Measurements from ENCODE around the gene OSBPL3. TPM values are rescaled to one million over a fixed set of nuclear protein-coding genes. Genes with fewer than 3 reads are reported as not detected.

OSBPL3 gene
- total and polyA plus RNA-seq, 4 donors: 4.7 to 13.7 (median 5.7) TPM

- no peak overlapping the region for H3K4me3 ChIP-seq (ENCODE audit: low read depth, low read length)
- no peaks in the 10 kb centered on the region for H3K4me1 ChIP-seq (ENCODE audit: control insufficient read depth, insufficient read depth, low read length)
- no peaks in the 10 kb centered on the region for H3K27me3 ChIP-seq (ENCODE audit: control insufficient read depth, insufficient read depth, low read length)
- no peak overlapping the region for H3K27ac ChIP-seq (ENCODE audit: low read depth, low read length)
- H3K36me3 ChIP-seq (ENCODE audit: control insufficient read depth, insufficient read depth, low read length): no peaks in the 10 kb centered on the region
- H3K9me3 ChIP-seq (ENCODE audit: control insufficient read depth, insufficient read depth, low read length): no peaks in the 10 kb centered on the region
- no peak for DNase-seq (ENCODE audit: low read depth in 4 of 6, low spot score in 6 of 6)
- WGBS (ENCODE audit: insufficient coverage): 80% methylated on average over 5 of the region's 9 CpGs
These were observed 185.9 kb downstream of the OSBPL3 start for GRCh38 chr7:24793982-24794648.

- no peak overlapping the region for H3K4me3 ChIP-seq (ENCODE audit: low read depth, low read length)
- no peaks in the 10 kb centered on the region for H3K27me3 ChIP-seq (ENCODE audit: control insufficient read depth, insufficient read depth, low read length)
- no peaks in the 10 kb centered on the region for H3K36me3 ChIP-seq (ENCODE audit: control insufficient read depth, insufficient read depth, low read length)
- WGBS (ENCODE audit: insufficient coverage): 96% methylated on average over 5 of the region's 10 CpGs
- no peaks in the 10 kb centered on the region for H3K9me3 ChIP-seq (ENCODE audit: control insufficient read depth, insufficient read depth, low read length)
- H3K27ac ChIP-seq (ENCODE audit: low read depth, low read length): no peak overlapping the region
- no peak for DNase-seq (ENCODE audit: low read depth in 4 of 6, low spot score in 6 of 6)
- no peaks in the 10 kb centered on the region for H3K4me1 ChIP-seq (ENCODE audit: control insufficient read depth, insufficient read depth, low read length)
These were observed 190.9 kb downstream of the OSBPL3 start for GRCh38 chr7:24788961-24789576.

- Histone ChIP-seq H3K4me1 (ENCODE audit: control insufficient read depth, insufficient read depth, low read length) (no peaks in the 10 kb centered on the region), H3K36me3 (ENCODE audit: control insufficient read depth, insufficient read depth, low read length) (no peaks in the 10 kb centered on the region), H3K27ac (ENCODE audit: low read depth, low read length) (no peak overlapping the region), H3K27me3 (ENCODE audit: control insufficient read depth, insufficient read depth, low read length) (no peaks in the 10 kb centered on the region), H3K9me3 (ENCODE audit: control insufficient read depth, insufficient read depth, low read length) (peaks cover 1% of the 10 kb centered on the region), H3K4me3 (ENCODE audit: low read depth, low read length) (no peak overlapping the region)
- WGBS (ENCODE audit: insufficient coverage): 89% methylated on average over 7 of the region's 9 CpGs
- no peak for DNase-seq (ENCODE audit: low read depth in 4 of 6, low spot score in 6 of 6)
These were observed 191.9 kb downstream of the OSBPL3 start for GRCh38 chr7:24788075-24788474.

GRCh38 chr7:24786941-24787340 lies 193.0 kb downstream of the OSBPL3 start:
- Histone ChIP-seq H3K36me3 (ENCODE audit: control insufficient read depth, insufficient read depth, low read length) (no peaks in the 10 kb centered on the region), H3K27me3 (ENCODE audit: control insufficient read depth, insufficient read depth, low read length) (no peaks in the 10 kb centered on the region), H3K4me1 (ENCODE audit: control insufficient read depth, insufficient read depth, low read length) (no peaks in the 10 kb centered on the region), H3K9me3 (ENCODE audit: control insufficient read depth, insufficient read depth, low read length) (peaks cover 2% of the 10 kb centered on the region), H3K4me3 (ENCODE audit: low read depth, low read length) (no peak overlapping the region), H3K27ac (ENCODE audit: low read depth, low read length) (no peak overlapping the region)
- WGBS (ENCODE audit: insufficient coverage): 89% methylated on average over 4 of the region's 5 CpGs
- DNase-seq (ENCODE audit: low read depth in 4 of 6, low spot score in 6 of 6): no peak

- H3K4me1 ChIP-seq (ENCODE audit: control insufficient read depth, insufficient read depth, low read length): no peaks in the 10 kb centered on the region
- no peak overlapping the region for H3K4me3 ChIP-seq (ENCODE audit: low read depth, low read length)
- H3K9me3 ChIP-seq (ENCODE audit: control insufficient read depth, insufficient read depth, low read length): peaks cover 2% of the 10 kb centered on the region
- H3K27ac ChIP-seq (ENCODE audit: low read depth, low read length): no peak overlapping the region
- 100% methylated on average over 2 of the region's 4 CpGs for WGBS (ENCODE audit: insufficient coverage)
- no peaks in the 10 kb centered on the region for H3K36me3 ChIP-seq (ENCODE audit: control insufficient read depth, insufficient read depth, low read length)
- no peaks in the 10 kb centered on the region for H3K27me3 ChIP-seq (ENCODE audit: control insufficient read depth, insufficient read depth, low read length)
- DNase-seq (ENCODE audit: low read depth in 4 of 6, low spot score in 6 of 6): no peak
These were observed 193.7 kb downstream of the OSBPL3 start for GRCh38 chr7:24786306-24786705.

- Histone ChIP-seq H3K27me3 (ENCODE audit: control insufficient read depth, insufficient read depth, low read length) (no peaks in the 10 kb centered on the region), H3K27ac (ENCODE audit: low read depth, low read length) (no peak overlapping the region), H3K36me3 (ENCODE audit: control insufficient read depth, insufficient read depth, low read length) (no peaks in the 10 kb centered on the region), H3K4me3 (ENCODE audit: low read depth, low read length) (no peak overlapping the region), H3K9me3 (ENCODE audit: control insufficient read depth, insufficient read depth, low read length) (peaks cover 2% of the 10 kb centered on the region), H3K4me1 (ENCODE audit: control insufficient read depth, insufficient read depth, low read length) (no peaks in the 10 kb centered on the region)
- no peak for DNase-seq (ENCODE audit: low read depth in 4 of 6, low spot score in 6 of 6)
- WGBS (ENCODE audit: insufficient coverage): 100% methylated on average over 5 of the region's 5 CpGs
These were observed 195.7 kb downstream of the OSBPL3 start for GRCh38 chr7:24784277-24784676.

- 81% methylated on average over 2 of the region's 2 CpGs for WGBS (ENCODE audit: insufficient coverage)
- DNase-seq (ENCODE audit: low read depth in 4 of 6, low spot score in 6 of 6): no peak
- H3K27ac ChIP-seq (ENCODE audit: low read depth, low read length): no peak overlapping the region
- peaks cover 2% of the 10 kb centered on the region for H3K9me3 ChIP-seq (ENCODE audit: control insufficient read depth, insufficient read depth, low read length)
- H3K4me1 ChIP-seq (ENCODE audit: control insufficient read depth, insufficient read depth, low read length): no peaks in the 10 kb centered on the region
- H3K36me3 ChIP-seq (ENCODE audit: control insufficient read depth, insufficient read depth, low read length): no peaks in the 10 kb centered on the region
- no peaks in the 10 kb centered on the region for H3K27me3 ChIP-seq (ENCODE audit: control insufficient read depth, insufficient read depth, low read length)
- H3K4me3 ChIP-seq (ENCODE audit: low read depth, low read length): no peak overlapping the region
These were observed 196.3 kb downstream of the OSBPL3 start for GRCh38 chr7:24783698-24784097.

- H3K4me3 ChIP-seq (ENCODE audit: low read depth, low read length): no peak overlapping the region
- no peaks in the 10 kb centered on the region for H3K4me1 ChIP-seq (ENCODE audit: control insufficient read depth, insufficient read depth, low read length)
- H3K27ac ChIP-seq (ENCODE audit: low read depth, low read length): no peak overlapping the region
- no CpG with 5 or more reads among the region's 4 CpGs for WGBS (ENCODE audit: insufficient coverage)
- no peak for DNase-seq (ENCODE audit: low read depth in 4 of 6, low spot score in 6 of 6)
- no peaks in the 10 kb centered on the region for H3K27me3 ChIP-seq (ENCODE audit: control insufficient read depth, insufficient read depth, low read length)
- H3K9me3 ChIP-seq (ENCODE audit: control insufficient read depth, insufficient read depth, low read length): peaks cover 2% of the 10 kb centered on the region
- H3K36me3 ChIP-seq (ENCODE audit: control insufficient read depth, insufficient read depth, low read length): no peaks in the 10 kb centered on the region
These were observed 198.9 kb downstream of the OSBPL3 start for GRCh38 chr7:24781106-24781505.

GRCh38 chr7:24779283-24779655 lies 200.7 kb downstream of the OSBPL3 start:
- H3K27ac ChIP-seq (ENCODE audit: low read depth, low read length): no peak overlapping the region
- DNase-seq (ENCODE audit: low read depth in 4 of 6, low spot score in 6 of 6): no peak
- no peaks in the 10 kb centered on the region for H3K4me1 ChIP-seq (ENCODE audit: control insufficient read depth, insufficient read depth, low read length)
- no peaks in the 10 kb centered on the region for H3K36me3 ChIP-seq (ENCODE audit: control insufficient read depth, insufficient read depth, low read length)
- no peaks in the 10 kb centered on the region for H3K27me3 ChIP-seq (ENCODE audit: control insufficient read depth, insufficient read depth, low read length)
- H3K4me3 ChIP-seq (ENCODE audit: low read depth, low read length): no peak overlapping the region
- H3K9me3 ChIP-seq (ENCODE audit: control insufficient read depth, insufficient read depth, low read length): peaks cover 2% of the 10 kb centered on the region
- whole genome bisulfite sequencing (ENCODE audit: insufficient coverage): 90% methylated on average over 2 of the region's 2 CpGs
